DOHH2 (cell line): ENCODE results near the gene GPR132.

ENCODE experiments used
- H3F3A ChIP-seq: fragments of 200-600 bp; sonication (generic), shearing (Covaris generic); 2 replicates; pipeline ENCODE4 v1.6.0; 2016; ENCODE audit warnings: antibody characterized with exemption, mild to moderate bottlenecking; ENCODE audit not compliant: control insufficient read depth, insufficient read depth
- H3K27ac ChIP-seq: fragments of 200-600 bp; sonication (generic); 2 replicates; pipeline ENCODE4 v1.5.1; 2014; ENCODE audit warnings: low read depth, mild to moderate bottlenecking, low read length, moderate library complexity
- H3K27me3 ChIP-seq: fragments of 200-600 bp; sonication (generic); 2 replicates; pipeline ENCODE4 v1.6.1; 2014; ENCODE audit warnings: mild to moderate bottlenecking, low read length, mixed read lengths; ENCODE audit not compliant: control insufficient read depth
- H3K36me3 ChIP-seq: fragments of 200-600 bp; sonication (generic); 2 replicates; pipeline ENCODE4 v1.6.1; 2014; ENCODE audit warnings: mild to moderate bottlenecking, low read length, moderate library complexity, mixed read lengths; ENCODE audit not compliant: control insufficient read depth
- H3K4me1 ChIP-seq: fragments of 200-600 bp; sonication (generic); 2 replicates; pipeline ENCODE4 v1.6.1; 2014; ENCODE audit warnings: mild to moderate bottlenecking, low read length, mixed read lengths; ENCODE audit not compliant: control insufficient read depth
- H3K4me2 ChIP-seq: fragments of 200-600 bp; sonication (generic); 2 replicates; pipeline ENCODE4 v1.6.0; 2014; ENCODE audit warnings: mild to moderate bottlenecking, low read length, moderate library complexity
- H3K4me3 ChIP-seq: fragments of 200-600 bp; sonication (generic); 2 replicates; pipeline ENCODE4 v1.5.1; 2014; ENCODE audit warnings: mild to moderate bottlenecking, low read length, mixed read lengths
- H3K79me2 ChIP-seq: fragments of 200-600 bp; sonication (generic); 2 replicates; pipeline ENCODE4 v1.6.1; 2014; ENCODE audit warnings: mild to moderate bottlenecking, low read length, mixed read lengths; ENCODE audit not compliant: control insufficient read depth
- H3K9me2 ChIP-seq: fragments of 200-600 bp; sonication (generic); replicated peaks from 2 replicates; pipeline ENCODE4 v1.6.1; 2014; ENCODE audit warnings: mild to moderate bottlenecking, low read length, mixed read lengths; ENCODE audit not compliant: control insufficient read depth
- H3K9me3 ChIP-seq: fragments of 200-600 bp; sonication (generic); 2 replicates; pipeline ENCODE4 v1.6.1; 2014; ENCODE audit warnings: antibody characterized with exemption, low read length, mixed read lengths; ENCODE audit not compliant: control insufficient read depth, insufficient read depth
- H4K20me1 ChIP-seq: fragments of 200-600 bp; sonication (generic); 2 replicates; pipeline ENCODE4 v1.6.0; 2014; ENCODE audit warnings: low read depth, mild to moderate bottlenecking, antibody characterized with exemption, low read length, moderate library complexity; ENCODE audit not compliant: control insufficient read depth, insufficient read depth
- CTCF ChIP-seq: fragments of 200-600 bp; sonication (generic); IDR thresholded peaks from one replicate; pipeline ENCODE4 v1.5.1; 2014; ENCODE audit warnings: antibody characterized with exemption, mild to moderate bottlenecking, low read depth, low read length; ENCODE audit not compliant: poor library complexity, severe bottlenecking
- EZH2phosphoT487 ChIP-seq: fragments of 200-600 bp; sonication (generic); IDR thresholded peaks from 2 replicates; pipeline ENCODE4 v1.6.1; 2017; ENCODE audit warnings: borderline replicate concordance, mild to moderate bottlenecking, antibody characterized with exemption, low read length, moderate library complexity, mixed read lengths

Gene GPR132

GRCh38 chr14:105015905-105016304 lies 49.3 kb downstream of the GPR132 start:
- H3K4me2 ChIP-seq: peak overlapping the region; percentile 37; the same call in 1 of the 2 replicates
- peaks cover 60% of the 10 kb centered on the region for H3K4me1 ChIP-seq
- no peaks in the 10 kb centered on the region for H3K9me2 ChIP-seq

GRCh38 chr14:105015242-105015641 lies 50.0 kb downstream of the GPR132 start:
- H3K36me3 ChIP-seq: peaks cover 99% of the 10 kb centered on the region
- peaks cover 60% of the 10 kb centered on the region for H3K4me1 ChIP-seq
- no peak overlapping the region for H3K27ac ChIP-seq
- TF ChIP-seq EZH2phosphoT487: no peak
- TF ChIP-seq CTCF: no peak
- H3F3A ChIP-seq: no peaks in the 10 kb centered on the region
- peaks cover 100% of the 10 kb centered on the region for H3K79me2 ChIP-seq
- H3K4me3 ChIP-seq: no peak overlapping the region
- H3K4me2 ChIP-seq: peak overlapping the region; percentile 7; the same call in 1 of the 2 replicates
- H3K9me3 ChIP-seq: no peaks in the 10 kb centered on the region
- peaks cover 77% of the 10 kb centered on the region for H4K20me1 ChIP-seq
- H3K27me3 ChIP-seq: no peaks in the 10 kb centered on the region
- H3K9me2 ChIP-seq: no peaks in the 10 kb centered on the region

More at GRCh38 chr14:105015905-105016304, 49.3 kb downstream of the GPR132 start:
- Histone ChIP-seq H3K27me3 (no peaks in the 10 kb centered on the region), H3K27ac (no peak overlapping the region), H3K36me3 (peaks cover 93% of the 10 kb centered on the region), H3K4me3 (no peak overlapping the region), H3K9me3 (no peaks in the 10 kb centered on the region), H4K20me1 (peaks cover 73% of the 10 kb centered on the region), H3F3A (no peaks in the 10 kb centered on the region), H3K79me2 (peaks cover 100% of the 10 kb centered on the region)
- TF ChIP-seq EZH2phosphoT487 (no peak), CTCF (no peak)

GRCh38 chr14:105014631-105015030 lies 50.6 kb downstream of the GPR132 start:
- peaks cover 77% of the 10 kb centered on the region for H4K20me1 ChIP-seq
- no peak for TF ChIP-seq EZH2phosphoT487
- TF ChIP-seq CTCF: no peak
- H3K9me2 ChIP-seq: no peaks in the 10 kb centered on the region
- H3K27me3 ChIP-seq: no peaks in the 10 kb centered on the region
- peaks cover 99% of the 10 kb centered on the region for H3K36me3 ChIP-seq
- H3K9me3 ChIP-seq: no peaks in the 10 kb centered on the region
- H3K4me1 ChIP-seq: peaks cover 60% of the 10 kb centered on the region
- H3K4me3 ChIP-seq: no peak overlapping the region
- no peaks in the 10 kb centered on the region for H3F3A ChIP-seq
- peaks cover 100% of the 10 kb centered on the region for H3K79me2 ChIP-seq
- peak overlapping the region; percentile 7; the same call in 1 of the 2 replicates for H3K4me2 ChIP-seq
- H3K27ac ChIP-seq: no peak overlapping the region

GRCh38 chr14:105014032-105014431 lies 51.2 kb downstream of the GPR132 start:
- peaks cover 99% of the 10 kb centered on the region for H3K36me3 ChIP-seq
- H3K4me3 ChIP-seq: no peak overlapping the region

More at GRCh38 chr14:105014032-105014431, 51.2 kb downstream of the GPR132 start:
- Histone ChIP-seq H3K9me2 (no peaks in the 10 kb centered on the region), H3K27ac (no peak overlapping the region), H3K9me3 (no peaks in the 10 kb centered on the region), H4K20me1 (peaks cover 73% of the 10 kb centered on the region), H3F3A (no peaks in the 10 kb centered on the region), H3K4me2 (no peak overlapping the region; the same call in 1 of the 2 replicates), H3K27me3 (no peaks in the 10 kb centered on the region), H3K4me1 (peaks cover 54% of the 10 kb centered on the region), H3K79me2 (peaks cover 100% of the 10 kb centered on the region)
- no peak for TF ChIP-seq CTCF
- no peak for TF ChIP-seq EZH2phosphoT487
